OCI-LY7 (cell line): Measurements from ENCODE around the gene FAF2. TPM values are rescaled to one million over a fixed set of nuclear protein-coding genes. Genes with fewer than 3 reads are reported as not detected.

Experiments used
- BruUV-seq: library from RNA; stranded (reverse); fragments of 400-500 nt; replicated peaks from 2 replicates; lab custom pipeline; 2021; lab: Mats Ljungman, UMichigan
- CTCF ChIA-PET: fragments of 300-600 bp; sonication (Branson Sonifier 250); formaldehyde crosslinking; loops from one replicate; lab custom pipeline; 2022; ENCODE audit warnings: antibody characterized with exemption; ENCODE audit not compliant: unreplicated experiment; lab: Charles Lee
- POLR2A ChIA-PET: fragments of 300-600 bp; sonication (Branson Sonifier 250); formaldehyde crosslinking; loops from one replicate; lab custom pipeline; 2022; ENCODE audit warnings: antibody characterized with exemption; lab: Charles Lee
- DNase-seq: peaks from one replicate; pipeline ENCODE4 v3.0.0-alpha.2; 2015; ENCODE audit warnings: low spot score
- H2AFZ ChIP-seq: fragments of 200-600 bp; sonication (generic), shearing (Covaris generic); 2 replicates; pipeline ENCODE4 v1.6.1; 2014; ENCODE audit warnings: mild to moderate bottlenecking, antibody characterized with exemption, low read length, moderate library complexity
- H3K27ac ChIP-seq: fragments of 200-600 bp; sonication (generic); 2 replicates; pipeline ENCODE4 v1.5.1; 2014; ENCODE audit warnings: mixed run types, low read depth, mild to moderate bottlenecking, moderate library complexity, low read length, inconsistent platforms; ENCODE audit not compliant: poor library complexity, severe bottlenecking
- H3K36me3 ChIP-seq: fragments of 200-600 bp; sonication (generic); 2 replicates; pipeline ENCODE4 v1.6.1; 2014; ENCODE audit warnings: mild to moderate bottlenecking, antibody characterized with exemption, low read length, moderate library complexity, mixed read lengths; ENCODE audit not compliant: insufficient read depth
- H3K4me1 ChIP-seq: fragments of 200-600 bp; sonication (generic); 2 replicates; pipeline ENCODE4 v1.5.1; 2014; ENCODE audit warnings: mild to moderate bottlenecking, low read length; ENCODE audit not compliant: insufficient read depth, poor library complexity, severe bottlenecking
- H3K4me2 ChIP-seq: fragments of 200-600 bp; sonication (generic); 2 replicates; pipeline ENCODE4 v1.6.1; 2014; ENCODE audit warnings: mild to moderate bottlenecking, low read length
- H3K4me3 ChIP-seq: fragments of 200-600 bp; sonication (generic); 2 replicates; pipeline ENCODE4 v1.5.1; 2014; ENCODE audit warnings: mild to moderate bottlenecking, low read depth, low read length; ENCODE audit not compliant: poor library complexity, severe bottlenecking
- H3K79me2 ChIP-seq: fragments of 200-600 bp; sonication (generic); 2 replicates; pipeline ENCODE4 v1.6.1; 2016; ENCODE audit warnings: low read depth, mild to moderate bottlenecking, low read length, moderate library complexity, mixed read lengths; ENCODE audit not compliant: insufficient read depth
- H3K9me2 ChIP-seq: fragments of 200-600 bp; sonication (generic); 2 replicates; pipeline ENCODE4 v1.6.1; 2016; ENCODE audit warnings: mild to moderate bottlenecking, low read length, mixed read lengths; ENCODE audit not compliant: insufficient read depth
- H3K9me3 ChIP-seq: fragments of 200-600 bp; sonication (generic); 2 replicates; pipeline ENCODE4 v1.6.1; 2014; ENCODE audit warnings: mild to moderate bottlenecking, mixed run types, low read length, mixed read lengths
- H4K20me1 ChIP-seq: fragments of 200-600 bp; sonication (generic); 2 replicates; pipeline ENCODE4 v1.6.1; 2014; ENCODE audit warnings: mild to moderate bottlenecking, antibody characterized with exemption, low read length, moderate library complexity, mixed read lengths; ENCODE audit not compliant: insufficient read depth
- CTCF ChIP-seq: fragments of 200-600 bp; sonication (generic); conservative IDR thresholded peaks from 2 replicates; pipeline ENCODE4 v1.5.1; 2014; ENCODE audit warnings: mild to moderate bottlenecking, antibody characterized with exemption, low read length, moderate library complexity, mixed read lengths
- EZH2phosphoT487 ChIP-seq: fragments of 200-600 bp; sonication (generic); IDR thresholded peaks from 2 replicates; pipeline ENCODE4 v1.6.1; 2018; ENCODE audit warnings: low read depth, borderline replicate concordance, mild to moderate bottlenecking, mixed run types, antibody characterized with exemption, low read length, moderate library complexity, mixed read lengths
- intact Hi-C: fragments of 100-400 bp; cut with micrococcal nuclease; formaldehyde crosslinking; loops from one replicate; pipeline ENCODE4 v1.10.0; 2022; ENCODE audit not compliant: unreplicated experiment
- total RNA-seq, 2 experiments: library from RNA; depleted of rRNA in 1 of 2; stranded (reverse); fragments of >200 nt in 1 of 2; shearing (Covaris generic) in 1 of 2; gene quantifications; 2 replicates each; pipeline ENCODE4 v1.2.3, GENCODE V29; 2014 to 2022

The FAF2 gene
- total RNA-seq, 2 experiments from 2014 or later, result 36.9 to 49.7 TPM

DNA sequence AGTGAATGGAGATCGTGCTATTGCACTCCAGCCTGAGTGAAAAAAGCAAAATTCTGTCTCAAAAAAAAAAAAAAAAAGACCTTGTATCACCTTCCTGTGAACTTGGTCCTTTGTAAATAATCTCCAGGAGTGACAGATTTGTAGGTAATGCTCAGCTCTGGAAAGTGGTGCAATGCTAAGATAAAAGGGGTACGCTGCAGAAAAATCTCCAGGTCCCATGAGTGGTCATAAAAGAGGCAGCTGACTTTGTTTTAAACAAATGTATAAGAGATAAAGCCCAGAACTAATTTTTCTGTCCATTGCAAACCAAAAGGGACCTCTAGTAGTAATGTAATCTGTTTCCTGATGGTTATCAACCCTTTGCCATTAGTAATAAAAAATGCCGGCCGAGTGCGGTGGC lies 55.3 kb downstream of the FAF2 start:
- H2AFZ ChIP-seq, result no peak overlapping the region

DNA sequence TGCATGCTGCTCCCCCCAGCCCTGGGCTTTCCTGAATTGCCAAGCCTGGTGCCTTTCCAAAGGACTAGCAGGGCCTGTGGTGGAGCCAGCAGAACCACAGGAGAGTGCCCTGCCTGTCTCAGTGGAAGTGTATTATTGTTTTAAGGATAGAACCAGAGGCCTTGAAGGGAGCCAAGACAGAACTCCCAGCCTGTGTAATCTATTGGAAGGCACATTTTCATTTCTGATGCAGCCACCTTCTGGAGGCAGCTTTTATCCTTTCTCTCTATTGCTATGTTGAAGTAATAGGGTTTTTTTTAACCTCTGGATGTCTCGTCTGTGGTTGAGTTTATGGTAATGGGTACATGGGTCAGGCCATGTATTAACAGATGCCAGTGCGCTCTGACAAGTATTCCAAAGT lies 59.7 kb downstream of the FAF2 start:
- Histone ChIP-seq H3K27ac (no peak overlapping the region), H3K4me2 (no peak overlapping the region), H3K9me3 (no peaks in the 10 kb centered on the region), H4K20me1 (no peaks in the 10 kb centered on the region), H3K4me1 (no peaks in the 10 kb centered on the region), H3K4me3 (no peak overlapping the region), H2AFZ (no peak overlapping the region), H3K79me2 (no peaks in the 10 kb centered on the region), H3K36me3 (peaks cover 74% of the 10 kb centered on the region), H3K9me2 (no peaks in the 10 kb centered on the region)
- TF ChIP-seq CTCF, result no peak
- TF ChIP-seq EZH2phosphoT487, result no peak
- no TSS peak for BruUV-seq
- intact Hi-C loops, result no loop called here
- ChIA-PET CTCF (no interaction called here), POLR2A (no interaction called here)
- no peak for DNase-seq

More for the DNA sequence above, 55.3 kb downstream of the FAF2 start:
- Histone ChIP-seq H4K20me1 (no peaks in the 10 kb centered on the region), H3K4me1 (no peaks in the 10 kb centered on the region), H3K27ac (no peak overlapping the region), H3K9me2 (no peaks in the 10 kb centered on the region), H3K9me3 (no peaks in the 10 kb centered on the region), H3K4me2 (no peak overlapping the region), H3K79me2 (no peaks in the 10 kb centered on the region), H3K36me3 (peaks cover 98% of the 10 kb centered on the region), H3K4me3 (no peak overlapping the region)
- POLR2A ChIA-PET, result no interaction called here
- no peak for TF ChIP-seq EZH2phosphoT487
- TF ChIP-seq CTCF, result no peak
- intact Hi-C loops, result no loop called here
- CTCF ChIA-PET, result no interaction called here
- no peak for DNase-seq
- no TSS peak for BruUV-seq

DNA sequence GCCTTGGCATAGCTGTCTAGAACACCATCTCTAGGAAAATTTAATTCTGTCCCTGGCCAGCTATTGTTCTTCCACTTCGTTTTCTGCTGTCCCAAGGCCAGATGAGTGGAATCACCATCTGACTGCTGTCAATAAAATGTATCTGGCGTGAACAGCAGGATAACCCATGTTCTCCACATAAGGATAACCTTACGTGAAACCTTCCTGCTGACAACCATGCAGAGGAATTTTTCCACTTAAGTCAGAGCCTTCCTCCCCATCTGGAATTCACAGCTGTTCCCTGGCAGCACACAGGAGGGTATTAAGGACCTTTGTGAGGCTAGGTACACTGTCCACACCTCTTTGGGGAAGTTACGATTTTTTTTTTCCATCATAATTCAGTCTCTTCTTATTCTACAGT lies 60.4 kb downstream of the FAF2 start:
- H3K36me3 ChIP-seq, result peaks cover 67% of the 10 kb centered on the region
- no peaks in the 10 kb centered on the region for H3K79me2 ChIP-seq
- H3K9me3 ChIP-seq, result no peaks in the 10 kb centered on the region
- H3K27ac ChIP-seq, result no peak overlapping the region
- TF ChIP-seq CTCF, result no peak
- TF ChIP-seq EZH2phosphoT487, result no peak
- no peaks in the 10 kb centered on the region for H3K9me2 ChIP-seq
- no peak overlapping the region for H3K4me3 ChIP-seq
- no peaks in the 10 kb centered on the region for H4K20me1 ChIP-seq
- H2AFZ ChIP-seq, result no peak overlapping the region
- no TSS peak for BruUV-seq
- ChIA-PET CTCF (no interaction called here), POLR2A (interaction anchor here (0.6 kb wide), 1 partner anchor 50 kb away, joined by 3 read pairs; no protein-coding TSS in a partner anchor)
- DNase-seq, result no peak
- intact Hi-C loops, result no loop called here
- H3K4me1 ChIP-seq, result no peaks in the 10 kb centered on the region
- H3K4me2 ChIP-seq, result no peak overlapping the region
